ENCODE data around the gene ZNF710. TPM values are rescaled to one million over a fixed set of nuclear protein-coding genes. Genes with fewer than 3 reads are reported as not detected.

Gene ZNF710
- polyA plus RNA-seq, 4 donors, result 15.9 to 21.5 (median 16.9) TPM

- DNase-seq (ENCODE audit: low read depth in 4 of 4, low spot score in 3 of 4), result no peak
These were observed 35.8 kb downstream of the ZNF710 start for GRCh38 chr15:90036806-90037510.

- no peak for DNase-seq (ENCODE audit: low read depth in 4 of 4, low spot score in 3 of 4)
These were observed 36.4 kb downstream of the ZNF710 start for GRCh38 chr15:90037511-90037860.

GRCh38 chr15:90037961-90038631 lies 37.0 kb downstream of the ZNF710 start:
- no peak for DNase-seq (ENCODE audit: low read depth in 4 of 4, low spot score in 3 of 4)

GRCh38 chr15:90038632-90039095 lies 37.5 kb downstream of the ZNF710 start:
- no peak for DNase-seq (ENCODE audit: low read depth in 4 of 4, low spot score in 3 of 4)

GRCh38 chr15:90039996-90040395 lies 38.9 kb downstream of the ZNF710 start:
- DNase-seq (ENCODE audit: low read depth in 4 of 4, low spot score in 3 of 4), result no peak

GRCh38 chr15:90040618-90041017 lies 39.5 kb downstream of the ZNF710 start:
- DNase-seq (ENCODE audit: low read depth in 4 of 4, low spot score in 3 of 4), result no peak

- DNase-seq (ENCODE audit: low read depth in 4 of 4, low spot score in 3 of 4), result no peak
These were observed 41.2 kb downstream of the ZNF710 start for GRCh38 chr15:90042356-90042755.

GRCh38 chr15:90042766-90043529 lies 41.8 kb downstream of the ZNF710 start:
- no peak for DNase-seq (ENCODE audit: low read depth in 4 of 4, low spot score in 3 of 4)

GRCh38 chr15:90043530-90044010 lies 42.4 kb downstream of the ZNF710 start:
- DNase-seq (ENCODE audit: low read depth in 4 of 4, low spot score in 3 of 4), result no peak

GRCh38 chr15:90044191-90044590 lies 43.1 kb downstream of the ZNF710 start:
- DNase-seq (ENCODE audit: low read depth in 4 of 4, low spot score in 3 of 4), result no peak

- DNase-seq (ENCODE audit: low read depth in 4 of 4, low spot score in 3 of 4), result no peak
These were observed 43.8 kb downstream of the ZNF710 start for GRCh38 chr15:90044916-90045371.

- no peak for DNase-seq (ENCODE audit: low read depth in 4 of 4, low spot score in 3 of 4)
These were observed 45.2 kb downstream of the ZNF710 start for GRCh38 chr15:90046289-90046688.

- no peak for DNase-seq (ENCODE audit: low read depth in 4 of 4, low spot score in 3 of 4)
These were observed 45.8 kb downstream of the ZNF710 start for GRCh38 chr15:90046911-90047392.

GRCh38 chr15:90047956-90048575 lies 46.9 kb downstream of the ZNF710 start:
- no peak for DNase-seq (ENCODE audit: low read depth in 4 of 4, low spot score in 3 of 4)

GRCh38 chr15:90049030-90049429 lies 47.9 kb downstream of the ZNF710 start:
- no peak for DNase-seq (ENCODE audit: low read depth in 4 of 4, low spot score in 3 of 4)

GRCh38 chr15:90049666-90050604 lies 48.8 kb downstream of the ZNF710 start:
- DNase-seq (ENCODE audit: low read depth in 4 of 4, low spot score in 3 of 4), result no peak

GRCh38 chr15:90051874-90052273 lies 50.8 kb downstream of the ZNF710 start:
- DNase-seq (ENCODE audit: low read depth in 4 of 4, low spot score in 3 of 4), result no peak

- no peak for DNase-seq (ENCODE audit: low read depth in 4 of 4, low spot score in 3 of 4)
These were observed 52.8 kb downstream of the ZNF710 start for GRCh38 chr15:90053685-90054466.

GRCh38 chr15:90054618-90055097 lies 53.5 kb downstream of the ZNF710 start:
- no peak for DNase-seq (ENCODE audit: low read depth in 4 of 4, low spot score in 3 of 4)

Data from left renal pelvis (tissue), 4 donors.